Lower leg skin (tissue), 4 donors: ENCODE results near the gene SLC35G6. TPM values are rescaled to one million over a fixed set of nuclear protein-coding genes. Genes with fewer than 3 reads are reported as not detected.

Experiments used
- DNase-seq, 2 donors: peaks; one replicate each; pipeline ENCODE4 v3.0.0-alpha.2; 2019; ENCODE audit warnings: low spot score in 2 of 2
- H3K4me3 ChIP-seq: fragments of 200-600 bp; sonication (generic); 2 replicates; pipeline ENCODE4 v1.5.1; 2017; ENCODE audit warnings: mild to moderate bottlenecking, low read depth; ENCODE audit not compliant: poor library complexity, severe bottlenecking
- CTCF ChIP-seq, 3 donors: fragments of 450-650 bp; IDR thresholded peaks; one replicate each; pipeline ENCODE4 v1.5.1; 2016; ENCODE audit warnings: antibody characterized with exemption in 3 of 3, mild to moderate bottlenecking in 3 of 3, moderate library complexity in 2 of 3
- POLR2A ChIP-seq, 2 donors: fragments of 450-650 bp; IDR thresholded peaks; one replicate each; pipeline ENCODE4 v1.6.1; 2016 to 2017; ENCODE audit warnings: antibody characterized with exemption in 2 of 2, mild to moderate bottlenecking in 1 of 2, moderate library complexity in 1 of 2
- WGBS, 2 donors: methylation state at CpG; one replicate each; pipeline ENCODE4 v1.1.5; 2018; 5-methylcytosine and 5-hydroxymethylcytosine counted together
- intact Hi-C: fragments of 100-400 bp; cut with DNase I; formaldehyde crosslinking; loops from one replicate; pipeline ENCODE4 v1.15.0; 2023; ENCODE audit warnings: low total_unique reads
- total RNA-seq, 4 donors: library from RNA; depleted of rRNA; stranded (reverse); fragments of >200 nt; gene quantifications; one replicate each; pipeline ENCODE4 v1.1.0, GENCODE V29; 2016

The SLC35G6 gene
- total RNA-seq, 4 donors from 2014 or later: not detected

- no peak for TF ChIP-seq CTCF (IDR thresholded peaks at IDR 0.05)
- TF ChIP-seq POLR2A (IDR thresholded peaks at IDR 0.05): peak in 1 of 2 donors; percentile 70
- intact Hi-C loops: no loop called here
- DNase-seq: peak; percentile 96 to 98
- WGBS, 2 donors: 0% methylated on average over 38 of the region's 38 CpGs
- peak overlapping the region; percentile 71 for H3K4me3 ChIP-seq
Observed at GRCh38 chr17:7483255-7484066, 2.2 kb downstream of the SLC35G6 start.

- intact Hi-C loops: no loop called here
- 0% methylated on average over 58 to 60 of the region's 64 CpGs for WGBS, 2 donors
- TF ChIP-seq POLR2A (IDR thresholded peaks at IDR 0.05): peak in 1 of 2 donors; percentile 100
- no peak for TF ChIP-seq CTCF (IDR thresholded peaks at IDR 0.05)
- peak; percentile 96 to 99 for DNase-seq
- peak within 1 kb of the TSS; percentile 71 for H3K4me3 ChIP-seq
Observed at GRCh38 chr17:7484067-7484918, 3.0 kb downstream of the SLC35G6 start, which contains the start of gene POLR2A. Gene POLR2A (plus strand): TSS chr17:7484366.

GRCh38 chr17:7484919-7485377 lies 3.7 kb downstream of the SLC35G6 start:
- DNase-seq: no peak
- intact Hi-C loops: no loop called here
- peak overlapping the region; percentile 33 for H3K4me3 ChIP-seq
- 0% methylated on average over 17 to 19 of the region's 19 CpGs for WGBS, 2 donors
- TF ChIP-seq CTCF (IDR thresholded peaks at IDR 0.05) (no peak), POLR2A (IDR thresholded peaks at IDR 0.05) (no peak)

GRCh38 chr17:7486181-7486580 lies 4.9 kb downstream of the SLC35G6 start:
- no peak for DNase-seq
- WGBS, 2 donors: 27% methylated on average over 3 of the region's 3 CpGs

GRCh38 chr17:7490144-7490543 lies 8.9 kb downstream of the SLC35G6 start:
- no peak for DNase-seq
- intact Hi-C loops: loop anchor here (10.0 kb wide), 1 partner anchor 65 kb away; the partner anchor contains the start of gene TNFSF13
- 72 to 73% methylated on average over 8 of the region's 8 CpGs for WGBS, 2 donors
- no peak overlapping the region for H3K4me3 ChIP-seq
- TF ChIP-seq POLR2A (IDR thresholded peaks at IDR 0.05): no peak
- TF ChIP-seq CTCF (IDR thresholded peaks at IDR 0.05): no peak

More at GRCh38 chr17:7486181-7486580, 4.9 kb downstream of the SLC35G6 start:
- intact Hi-C loops: no loop called here
- no peak overlapping the region for H3K4me3 ChIP-seq
- no peak for TF ChIP-seq CTCF (IDR thresholded peaks at IDR 0.05)
- TF ChIP-seq POLR2A (IDR thresholded peaks at IDR 0.05): no peak
